ENCODE results near the gene CRTAC1.

GRCh38 chr10:97960269-97961056 is 70.0 kb downstream of the CRTAC1 start:
- TF ChIP-seq CTCF (IDR thresholded peaks at IDR 0.05) (no peak), EZH2phosphoT487 (IDR thresholded peaks at IDR 0.05) (no peak), EZH2 (IDR thresholded peaks at IDR 0.05) (no peak)
